Measurements from ENCODE around the gene PI3. TPM values are rescaled to one million over a fixed set of nuclear protein-coding genes. Genes with fewer than 3 reads are reported as not detected.

PI3 gene
- total RNA-seq, 1 donor from 2014 or later: not detected

DNA sequence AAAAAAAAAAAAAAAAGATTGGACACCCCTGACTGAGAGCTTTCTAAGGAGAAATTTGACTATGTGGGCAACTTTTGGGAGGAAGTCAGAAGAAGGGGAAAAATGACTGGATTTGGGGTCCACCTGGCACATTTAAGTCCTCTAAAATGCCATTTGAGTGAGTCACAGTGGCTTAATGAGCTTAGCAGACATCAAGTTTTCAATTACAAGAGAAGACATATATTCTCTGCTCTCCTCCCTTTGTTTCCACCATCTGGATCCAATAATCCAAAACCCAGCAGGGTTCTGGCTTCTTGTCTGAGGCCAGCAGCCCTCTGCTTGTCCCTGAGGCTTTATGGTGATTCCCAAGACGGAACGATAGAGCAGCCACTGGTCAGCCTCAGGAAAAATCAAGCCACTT lies 6.9 kb downstream of the PI3 start:
- Histone ChIP-seq H3K36me3 (ENCODE audit: control insufficient read depth in 3 of 3, insufficient read depth in 3 of 3, low read length in 3 of 3) (no peaks in the 10 kb centered on the region), H3K9ac (ENCODE audit: low read depth in 1 of 3, low read length in 3 of 3) (no peak overlapping the region), H3K27me3 (ENCODE audit: control insufficient read depth in 3 of 3, insufficient read depth in 3 of 3, low read length in 3 of 3) (no peaks in the 10 kb centered on the region), H3K4me1 (ENCODE audit: control insufficient read depth in 3 of 3, insufficient read depth in 3 of 3, low read length in 3 of 3) (no peaks in the 10 kb centered on the region), H3K27ac (ENCODE audit: low read depth, low read length) (no peak overlapping the region), H3K9me3 (ENCODE audit: control insufficient read depth in 3 of 3, low read length in 3 of 3) (no peaks in the 10 kb centered on the region), H3K4me3 (ENCODE audit: low read length in 3 of 3) (no peak overlapping the region)

DNA sequence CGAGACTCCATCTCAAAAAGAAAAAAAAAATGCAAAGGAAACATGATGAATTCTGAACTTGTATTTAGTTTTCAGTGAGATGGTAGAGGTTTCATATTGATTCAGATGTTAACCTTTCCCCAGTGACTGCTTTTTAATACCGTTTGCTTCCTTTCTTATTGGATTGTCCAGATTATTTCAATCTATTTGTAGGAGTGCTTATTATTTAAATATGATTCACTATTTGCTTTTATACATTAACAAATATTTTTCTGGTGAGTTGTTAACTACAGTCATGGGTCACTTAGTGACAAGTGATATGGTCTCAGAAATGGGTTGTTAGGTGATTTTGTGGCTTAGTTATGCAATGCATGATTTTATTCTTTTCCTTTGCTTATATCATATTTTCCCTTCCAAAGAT lies 8.4 kb downstream of the PI3 start:
- no peaks in the 10 kb centered on the region for H3K36me3 ChIP-seq (ENCODE audit: control insufficient read depth in 3 of 3, insufficient read depth in 3 of 3, low read length in 3 of 3)
- no peaks in the 10 kb centered on the region for H3K4me1 ChIP-seq (ENCODE audit: control insufficient read depth in 3 of 3, insufficient read depth in 3 of 3, low read length in 3 of 3)
- H3K9ac ChIP-seq (ENCODE audit: low read depth in 1 of 3, low read length in 3 of 3): no peak overlapping the region
- H3K4me3 ChIP-seq (ENCODE audit: low read length in 3 of 3): no peak overlapping the region
- H3K27ac ChIP-seq (ENCODE audit: low read depth, low read length): no peak overlapping the region
- H3K9me3 ChIP-seq (ENCODE audit: control insufficient read depth in 3 of 3, low read length in 3 of 3): no peaks in the 10 kb centered on the region
- H3K27me3 ChIP-seq (ENCODE audit: control insufficient read depth in 3 of 3, insufficient read depth in 3 of 3, low read length in 3 of 3): no peaks in the 10 kb centered on the region

DNA sequence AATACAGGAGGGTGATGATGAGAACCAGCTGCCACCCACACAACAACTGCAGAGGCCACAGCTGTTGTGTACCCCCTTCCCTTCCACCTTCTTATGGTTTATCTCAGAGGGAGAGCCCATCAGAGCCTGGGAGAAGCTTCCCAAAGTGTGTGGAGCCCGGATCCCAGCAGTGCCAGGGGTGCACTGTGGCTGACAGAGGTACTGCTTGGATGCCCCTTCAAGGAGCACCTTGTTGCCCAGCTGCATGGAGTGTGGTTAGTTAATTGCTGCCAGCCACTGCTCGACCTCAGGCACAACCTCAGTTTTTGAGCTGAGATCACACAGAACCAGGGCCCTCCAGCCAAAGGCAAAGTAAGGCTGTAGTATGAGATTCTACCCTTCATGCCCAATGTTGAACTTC lies 13.0 kb downstream of the PI3 start:
- Histone ChIP-seq H3K4me3 (ENCODE audit: low read length in 3 of 3) (no peak overlapping the region), H3K27ac (ENCODE audit: low read depth, low read length) (no peak overlapping the region), H3K9ac (ENCODE audit: low read depth in 1 of 3, low read length in 3 of 3) (no peak overlapping the region), H3K9me3 (ENCODE audit: control insufficient read depth in 3 of 3, low read length in 3 of 3) (peaks cover 0 to 2% (median 0%) of the 10 kb centered on the region in 3 donors), H3K27me3 (ENCODE audit: control insufficient read depth in 3 of 3, insufficient read depth in 3 of 3, low read length in 3 of 3) (peaks cover 0 to 4% (median 3%) of the 10 kb centered on the region in 3 donors), H3K36me3 (ENCODE audit: control insufficient read depth in 3 of 3, insufficient read depth in 3 of 3, low read length in 3 of 3) (no peaks in the 10 kb centered on the region), H3K4me1 (ENCODE audit: control insufficient read depth in 3 of 3, insufficient read depth in 3 of 3, low read length in 3 of 3) (no peaks in the 10 kb centered on the region)

DNA sequence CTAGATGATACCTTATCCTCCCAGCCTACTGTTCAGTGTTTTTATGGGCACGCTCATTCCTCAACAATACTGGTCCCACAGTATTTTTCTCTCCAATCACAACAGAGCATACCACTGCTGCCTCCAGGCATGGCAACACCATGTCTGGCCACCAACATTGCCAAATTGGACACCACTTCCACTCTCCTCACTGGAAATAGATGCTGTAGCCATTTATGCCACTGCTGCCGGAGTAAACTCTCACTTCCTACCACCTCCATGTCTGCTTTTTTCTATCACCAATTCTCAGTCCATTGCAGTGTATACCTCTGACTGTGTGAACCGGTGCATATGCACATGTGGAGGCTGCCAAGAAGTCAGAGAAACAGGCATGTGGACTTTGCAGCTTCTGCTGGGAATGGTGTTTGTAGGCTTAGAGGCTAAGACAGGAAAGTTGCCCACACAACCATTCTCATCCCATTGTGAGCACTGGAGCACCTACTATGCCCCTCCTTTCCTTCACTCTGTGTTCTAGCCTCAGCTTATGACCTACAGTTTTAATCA lies 14.4 kb downstream of the PI3 start:
- no peaks in the 10 kb centered on the region for H3K4me1 ChIP-seq (ENCODE audit: control insufficient read depth in 3 of 3, insufficient read depth in 3 of 3, low read length in 3 of 3)
- H3K9me3 ChIP-seq (ENCODE audit: control insufficient read depth in 3 of 3, low read length in 3 of 3): peaks cover 0 to 2% (median 0%) of the 10 kb centered on the region in 3 donors
- no peak overlapping the region for H3K27ac ChIP-seq (ENCODE audit: low read depth, low read length)
- H3K4me3 ChIP-seq (ENCODE audit: low read length in 3 of 3): no peak overlapping the region
- H3K9ac ChIP-seq (ENCODE audit: low read depth in 1 of 3, low read length in 3 of 3): no peak overlapping the region
- H3K36me3 ChIP-seq (ENCODE audit: control insufficient read depth in 3 of 3, insufficient read depth in 3 of 3, low read length in 3 of 3): no peaks in the 10 kb centered on the region
- H3K27me3 ChIP-seq (ENCODE audit: control insufficient read depth in 3 of 3, insufficient read depth in 3 of 3, low read length in 3 of 3): peaks cover 0 to 4% (median 3%) of the 10 kb centered on the region in 3 donors

DNA sequence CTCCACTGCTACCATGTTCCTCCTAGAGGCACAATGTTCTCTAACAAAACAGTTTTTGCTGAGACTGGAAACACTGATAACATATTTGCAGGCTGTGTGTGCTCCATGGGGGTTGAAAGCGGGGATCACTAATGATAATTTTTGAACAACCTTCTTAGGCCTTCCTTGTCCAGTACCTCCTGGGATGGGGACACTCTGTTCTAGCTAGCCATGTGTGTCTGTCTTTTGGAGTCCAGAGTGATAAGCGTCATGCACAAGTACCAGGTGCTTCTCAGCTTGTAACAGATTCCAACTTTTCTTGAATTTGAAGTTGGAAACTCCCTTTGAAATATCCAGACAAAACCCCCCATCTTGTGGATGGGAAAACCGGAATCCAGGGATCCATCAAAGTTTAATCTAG lies 15.2 kb downstream of the PI3 start:
- no peak overlapping the region for H3K4me3 ChIP-seq (ENCODE audit: low read length in 3 of 3)
- H3K27me3 ChIP-seq (ENCODE audit: control insufficient read depth in 3 of 3, insufficient read depth in 3 of 3, low read length in 3 of 3): peaks cover 0 to 4% (median 3%) of the 10 kb centered on the region in 3 donors
- no peaks in the 10 kb centered on the region for H3K36me3 ChIP-seq (ENCODE audit: control insufficient read depth in 3 of 3, insufficient read depth in 3 of 3, low read length in 3 of 3)
- peaks cover 0 to 2% (median 0%) of the 10 kb centered on the region in 3 donors for H3K9me3 ChIP-seq (ENCODE audit: control insufficient read depth in 3 of 3, low read length in 3 of 3)
- no peaks in the 10 kb centered on the region for H3K4me1 ChIP-seq (ENCODE audit: control insufficient read depth in 3 of 3, insufficient read depth in 3 of 3, low read length in 3 of 3)
- no peak overlapping the region for H3K9ac ChIP-seq (ENCODE audit: low read depth in 1 of 3, low read length in 3 of 3)
- no peak overlapping the region for H3K27ac ChIP-seq (ENCODE audit: low read depth, low read length)

DNA sequence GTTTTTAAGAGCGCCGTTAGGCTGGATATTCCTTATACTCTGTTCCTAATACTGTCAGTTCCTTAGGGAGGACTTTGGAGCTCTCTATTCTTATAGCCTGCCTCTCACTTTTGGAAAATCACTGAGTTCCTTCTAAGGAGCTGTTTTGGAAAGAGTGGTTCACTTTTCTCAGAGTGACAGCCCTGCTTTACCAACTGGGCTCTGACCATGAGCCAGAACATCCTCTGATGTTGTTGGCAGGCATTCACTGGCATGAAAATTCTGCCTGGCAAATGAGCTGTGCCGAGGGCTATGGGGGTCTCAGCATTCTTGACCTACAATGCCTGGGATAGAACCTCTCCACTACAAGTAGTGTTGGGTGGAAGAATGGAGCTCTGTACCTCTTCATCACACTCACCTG lies 17.2 kb downstream of the PI3 start:
- Histone ChIP-seq H3K9ac (ENCODE audit: low read depth in 1 of 3, low read length in 3 of 3) (no peak overlapping the region), H3K9me3 (ENCODE audit: control insufficient read depth in 3 of 3, low read length in 3 of 3) (peaks cover 0 to 2% (median 0%) of the 10 kb centered on the region in 3 donors), H3K27me3 (ENCODE audit: control insufficient read depth in 3 of 3, insufficient read depth in 3 of 3, low read length in 3 of 3) (peaks cover 0 to 4% (median 3%) of the 10 kb centered on the region in 3 donors), H3K27ac (ENCODE audit: low read depth, low read length) (no peak overlapping the region), H3K36me3 (ENCODE audit: control insufficient read depth in 3 of 3, insufficient read depth in 3 of 3, low read length in 3 of 3) (no peaks in the 10 kb centered on the region), H3K4me3 (ENCODE audit: low read length in 3 of 3) (no peak overlapping the region), H3K4me1 (ENCODE audit: control insufficient read depth in 3 of 3, insufficient read depth in 3 of 3, low read length in 3 of 3) (no peaks in the 10 kb centered on the region)

DNA sequence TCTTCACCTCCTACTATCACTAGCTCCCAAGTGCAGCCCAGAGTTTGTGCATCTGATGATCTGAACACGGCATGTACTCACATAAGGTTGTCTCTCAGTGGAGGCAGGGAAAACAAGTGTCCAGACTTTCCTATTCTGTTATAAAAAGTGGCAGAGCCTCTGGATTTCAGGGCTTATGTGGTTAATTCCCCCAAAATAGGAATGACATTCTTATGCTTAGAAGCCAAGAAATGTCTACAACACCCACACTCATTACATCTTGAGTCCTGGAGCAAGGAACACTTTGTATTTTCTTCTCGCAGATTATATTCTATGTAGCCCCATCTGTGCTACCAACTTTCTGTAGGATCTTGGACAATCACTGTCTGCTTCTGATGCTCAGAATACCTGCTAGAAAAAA lies 18.6 kb downstream of the PI3 start:
- H3K9me3 ChIP-seq (ENCODE audit: control insufficient read depth in 3 of 3, low read length in 3 of 3): peaks cover 0 to 2% (median 0%) of the 10 kb centered on the region in 3 donors

DNA sequence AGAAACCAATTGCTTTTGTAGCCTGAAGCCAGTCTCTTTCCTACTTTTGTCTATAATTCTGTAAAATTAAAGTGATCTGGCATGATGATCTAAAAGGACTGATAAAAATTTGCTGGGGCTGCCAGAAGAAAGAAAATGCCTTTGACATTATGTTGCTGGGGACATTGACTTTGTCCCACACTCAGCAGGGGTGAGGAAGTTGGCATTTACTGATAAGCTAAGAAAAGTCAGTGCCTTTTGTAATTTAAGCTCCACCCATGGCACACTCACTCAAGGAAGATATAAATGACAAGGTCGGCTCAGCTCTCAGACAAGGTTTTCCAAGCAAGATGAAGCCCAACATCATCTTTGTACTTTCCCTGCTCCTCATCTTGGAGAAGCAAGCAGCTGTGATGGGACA lies 32.0 kb downstream of the PI3 start, which contains the start of gene SEMG1:
Gene SEMG1 (plus strand): TSS at position 309 of the 400 bp plus-strand sequence. CDS start 21 bp downstream, at position 330.
- peaks cover 0 to 5% (median 3%) of the 10 kb centered on the region in 3 donors for H3K27me3 ChIP-seq (ENCODE audit: control insufficient read depth in 3 of 3, insufficient read depth in 3 of 3, low read length in 3 of 3)
- no peak within 1 kb of the TSS for H3K4me3 ChIP-seq (ENCODE audit: low read length in 3 of 3)
- no peak within 1 kb of the TSS for H3K9ac ChIP-seq (ENCODE audit: low read depth in 1 of 3, low read length in 3 of 3)
- H3K4me1 ChIP-seq (ENCODE audit: control insufficient read depth in 3 of 3, insufficient read depth in 3 of 3, low read length in 3 of 3): no peaks in the 10 kb centered on the region
- H3K27ac ChIP-seq (ENCODE audit: low read depth, low read length): no peak within 1 kb of the TSS
- H3K9me3 ChIP-seq (ENCODE audit: control insufficient read depth in 3 of 3, low read length in 3 of 3): peaks cover 0 to 3% (median 0%) of the 10 kb centered on the region in 3 donors
- H3K36me3 ChIP-seq (ENCODE audit: control insufficient read depth in 3 of 3, insufficient read depth in 3 of 3, low read length in 3 of 3): no peaks in the 10 kb centered on the region

More for the DNA sequence above, 18.6 kb downstream of the PI3 start:
- no peaks in the 10 kb centered on the region for H3K36me3 ChIP-seq (ENCODE audit: control insufficient read depth in 3 of 3, insufficient read depth in 3 of 3, low read length in 3 of 3)
- H3K27me3 ChIP-seq (ENCODE audit: control insufficient read depth in 3 of 3, insufficient read depth in 3 of 3, low read length in 3 of 3): peaks cover 0 to 8% (median 4%) of the 10 kb centered on the region in 3 donors
- no peak overlapping the region for H3K9ac ChIP-seq (ENCODE audit: low read depth in 1 of 3, low read length in 3 of 3)
- H3K27ac ChIP-seq (ENCODE audit: low read depth, low read length): no peak overlapping the region
- no peaks in the 10 kb centered on the region for H3K4me1 ChIP-seq (ENCODE audit: control insufficient read depth in 3 of 3, insufficient read depth in 3 of 3, low read length in 3 of 3)
- H3K4me3 ChIP-seq (ENCODE audit: low read length in 3 of 3): no peak overlapping the region

DNA sequence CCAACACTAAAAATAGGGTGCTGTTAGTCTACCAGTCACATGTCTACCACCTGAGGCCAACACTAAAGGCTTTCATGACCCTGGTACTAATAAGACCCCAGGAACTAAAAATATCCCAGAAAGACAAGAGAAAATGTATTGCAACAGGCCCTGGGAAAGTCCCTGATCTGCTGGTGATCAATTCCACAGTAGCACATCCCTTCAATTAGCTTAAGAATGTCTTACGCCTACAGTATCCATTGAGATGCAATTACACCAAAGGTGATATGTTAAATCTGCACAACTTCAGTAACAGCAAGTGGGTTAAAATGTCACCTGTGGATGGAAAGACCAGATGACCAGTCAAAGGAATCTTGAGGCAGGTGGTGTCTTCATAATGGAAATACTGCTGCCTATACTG lies 35.2 kb downstream of the PI3 start:
- Histone ChIP-seq H3K27me3 (ENCODE audit: control insufficient read depth in 3 of 3, insufficient read depth in 3 of 3, low read length in 3 of 3) (peaks cover 0 to 3% (median 3%) of the 10 kb centered on the region in 3 donors), H3K9me3 (ENCODE audit: control insufficient read depth in 3 of 3, low read length in 3 of 3) (no peaks in the 10 kb centered on the region), H3K4me3 (ENCODE audit: low read length in 3 of 3) (no peak overlapping the region), H3K36me3 (ENCODE audit: control insufficient read depth in 3 of 3, insufficient read depth in 3 of 3, low read length in 3 of 3) (no peaks in the 10 kb centered on the region), H3K27ac (ENCODE audit: low read depth, low read length) (no peak overlapping the region), H3K9ac (ENCODE audit: low read depth in 1 of 3, low read length in 3 of 3) (no peak overlapping the region), H3K4me1 (ENCODE audit: control insufficient read depth in 3 of 3, insufficient read depth in 3 of 3, low read length in 3 of 3) (no peaks in the 10 kb centered on the region)

DNA sequence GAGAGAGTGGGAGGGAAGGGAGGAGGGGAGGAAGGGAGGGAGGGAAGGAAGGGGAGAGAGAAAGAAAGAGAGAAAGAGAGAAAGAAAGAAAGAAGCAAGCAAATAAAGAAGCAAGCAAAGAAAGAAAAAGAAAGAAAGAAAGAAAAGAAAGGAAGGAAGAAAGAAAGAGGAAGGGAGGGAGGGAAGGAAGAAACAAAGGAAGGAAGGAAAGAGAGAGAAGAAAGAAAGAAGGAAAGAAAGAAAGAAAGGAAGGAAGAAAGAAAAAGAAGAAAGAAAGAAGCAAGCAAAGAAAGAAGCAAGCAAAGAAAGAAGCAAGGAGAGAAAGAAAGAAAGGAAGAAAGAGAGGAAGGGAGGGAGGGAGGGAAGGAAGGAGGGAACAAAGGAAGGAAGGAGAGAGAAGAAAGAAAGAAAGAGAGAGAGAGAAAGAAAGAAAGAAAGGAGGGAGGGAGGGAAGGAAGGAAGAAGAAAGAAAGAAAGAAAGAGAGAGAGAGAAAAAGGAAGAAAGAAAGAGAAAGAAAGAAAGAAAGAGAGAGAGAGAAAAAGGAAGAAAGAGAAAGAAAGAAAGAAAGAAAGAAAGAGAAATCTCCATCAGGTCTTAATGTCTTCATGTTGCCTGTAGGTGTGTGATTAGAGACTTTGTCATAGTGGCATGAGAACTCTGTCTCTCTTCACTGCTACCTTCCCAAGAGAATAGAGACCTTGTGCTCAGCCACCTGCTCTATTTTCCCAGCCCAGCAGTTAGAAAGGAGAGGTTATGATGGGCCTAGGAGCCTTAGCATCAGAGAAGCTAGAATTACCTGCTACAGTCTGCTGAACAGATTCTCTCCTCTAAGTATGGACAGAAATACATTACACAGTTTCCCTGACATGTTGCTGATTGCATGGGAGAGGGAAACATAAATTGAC lies 37.1 kb downstream of the PI3 start:
- Histone ChIP-seq H3K9ac (ENCODE audit: low read depth in 1 of 3, low read length in 3 of 3) (no peak overlapping the region), H3K27ac (ENCODE audit: low read depth, low read length) (no peak overlapping the region), H3K4me1 (ENCODE audit: control insufficient read depth in 3 of 3, insufficient read depth in 3 of 3, low read length in 3 of 3) (no peaks in the 10 kb centered on the region), H3K36me3 (ENCODE audit: control insufficient read depth in 3 of 3, insufficient read depth in 3 of 3, low read length in 3 of 3) (no peaks in the 10 kb centered on the region), H3K9me3 (ENCODE audit: control insufficient read depth in 3 of 3, low read length in 3 of 3) (no peaks in the 10 kb centered on the region), H3K27me3 (ENCODE audit: control insufficient read depth in 3 of 3, insufficient read depth in 3 of 3, low read length in 3 of 3) (peaks cover 0 to 1% (median 0%) of the 10 kb centered on the region in 3 donors), H3K4me3 (ENCODE audit: low read length in 3 of 3) (no peak overlapping the region)

Data from skeletal muscle tissue (tissue), 4 donors.